Adipose tissue (tissue), 3 donors: Measurements from ENCODE around the gene SLC29A2. TPM values are rescaled to one million over a fixed set of nuclear protein-coding genes. Genes with fewer than 3 reads are reported as not detected.
"Not testable (repeated sequence)": the region's sequence is repeated elsewhere in the genome, so short reads cannot be mapped to it uniquely, and the experiment has no call there.

ENCODE experiments used
- H3K27ac ChIP-seq: one replicate; pipeline ENCODE4 v1.5.1; 2013; ENCODE audit warnings: low read depth, low read length
- WGBS, 3 donors: extraction: QIAGEN DNeasy Blood & Tissue Kit; methylation state at CpG; one replicate each; pipeline ENCODE4 v1.1.7; 2013; 5-methylcytosine and 5-hydroxymethylcytosine counted together
- polyA plus RNA-seq, 3 donors: library from polyadenylated mRNA; stranded (reverse); fragments of 200-250 nt; gene quantifications; one replicate each; pipeline ENCODE4 v1.2.3, GENCODE V29; 2013
- donor health status: healthy with polysubstance abuse.
- donor health status: Bipolar disorder and iron deficiency.
- donor health status: healthy.

Gene SLC29A2
- polyA plus RNA-seq, 3 donors, result 6.7 to 9.4 (median 6.8) TPM

GRCh38 chr11:66388780-66389386 is 17.3 kb upstream of the SLC29A2 start:
- WGBS, 3 donors, result 28 to 33% (median 29%) methylated on average over 8 of the region's 8 CpGs
- H3K27ac ChIP-seq, result no peak overlapping the region

- no peak overlapping the region for H3K27ac ChIP-seq
- 7 to 8% (median 8%) methylated on average over 20 of the region's 20 CpGs for WGBS, 3 donors
Measured at GRCh38 chr11:66386171-66387069, 14.9 kb upstream of the SLC29A2 start.

DNA sequence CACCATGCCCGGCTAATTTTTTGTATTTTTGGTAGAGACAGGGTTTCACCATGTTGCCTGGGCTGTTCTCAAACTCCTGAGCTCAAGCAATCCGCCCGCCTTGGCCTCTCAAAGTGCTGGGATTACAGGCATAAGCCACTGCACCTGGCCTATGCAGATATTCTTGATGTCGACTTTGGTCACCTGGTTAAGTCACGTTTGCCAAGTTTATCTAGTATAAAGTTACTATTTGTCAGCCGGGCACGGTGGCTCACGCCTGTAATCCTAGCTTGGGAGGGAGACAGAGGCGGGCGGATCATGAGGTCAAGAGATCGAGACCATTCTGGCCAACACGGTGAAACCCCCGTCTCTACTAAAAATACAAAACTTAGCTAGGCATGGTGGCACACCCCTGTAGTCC is 12.8 kb upstream of the SLC29A2 start:
- not testable (repeated sequence) for H3K27ac ChIP-seq
- 68 to 87% (median 85%) methylated on average over 13 of the region's 13 CpGs for WGBS, 3 donors

DNA sequence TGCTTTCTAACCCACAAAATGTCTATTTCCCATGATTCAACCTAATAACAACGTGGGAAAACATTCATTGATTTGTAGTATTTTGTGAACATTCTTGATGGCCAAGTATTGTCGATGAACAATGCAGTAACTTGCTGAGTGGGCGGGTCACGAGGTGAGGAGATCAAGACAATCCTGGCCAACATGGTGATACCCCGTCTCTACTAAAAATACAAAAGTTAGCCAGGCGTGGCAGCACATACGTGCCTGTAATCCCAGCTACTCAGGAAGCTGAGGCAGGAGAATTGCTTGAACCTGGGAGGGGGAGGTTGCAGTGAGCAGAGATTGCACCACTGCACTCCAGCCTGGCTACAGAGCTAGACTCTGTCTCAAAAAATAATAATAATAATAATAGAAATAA is 8.7 kb upstream of the SLC29A2 start:
- WGBS, 3 donors, result 19 to 23% (median 21%) methylated on average over 7 of the region's 7 CpGs

GRCh38 chr11:66373690-66374287 is 2.2 kb upstream of the SLC29A2 start:
- WGBS, 3 donors, result 78 to 84% (median 80%) methylated on average over 9 of the region's 9 CpGs
- H3K27ac ChIP-seq, result not testable (repeated sequence)

More for the DNA sequence above, 8.7 kb upstream of the SLC29A2 start:
- not testable (repeated sequence) for H3K27ac ChIP-seq

DNA sequence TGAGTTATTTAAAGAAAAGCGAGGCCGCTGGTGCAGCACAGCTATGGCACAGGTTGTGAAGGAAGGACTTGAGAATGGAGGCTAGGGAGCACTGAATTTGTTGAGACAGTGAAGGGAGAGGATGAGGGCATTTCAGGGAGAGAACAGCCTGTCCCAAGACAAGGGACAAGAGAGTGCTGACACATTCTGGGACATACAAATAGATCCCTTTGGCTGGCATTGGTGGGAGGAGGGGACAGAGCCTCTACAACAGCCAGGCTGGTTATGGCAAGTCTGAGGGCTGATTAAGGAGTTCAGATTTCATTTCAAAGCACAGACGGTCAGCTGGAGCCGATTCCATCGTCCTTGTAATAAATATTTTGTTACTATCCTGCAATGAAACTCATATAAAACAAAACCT is 1.7 kb upstream of the SLC29A2 start:
- 40 to 73% (median 71%) methylated on average over 5 of the region's 5 CpGs for WGBS, 3 donors
- H3K27ac ChIP-seq, result no peak overlapping the region

GRCh38 chr11:66369073-66369894 is 2.3 kb downstream of the SLC29A2 start:
- no peak overlapping the region for H3K27ac ChIP-seq
- WGBS, 3 donors, result 89% methylated on average over 25 of the region's 25 CpGs

DNA sequence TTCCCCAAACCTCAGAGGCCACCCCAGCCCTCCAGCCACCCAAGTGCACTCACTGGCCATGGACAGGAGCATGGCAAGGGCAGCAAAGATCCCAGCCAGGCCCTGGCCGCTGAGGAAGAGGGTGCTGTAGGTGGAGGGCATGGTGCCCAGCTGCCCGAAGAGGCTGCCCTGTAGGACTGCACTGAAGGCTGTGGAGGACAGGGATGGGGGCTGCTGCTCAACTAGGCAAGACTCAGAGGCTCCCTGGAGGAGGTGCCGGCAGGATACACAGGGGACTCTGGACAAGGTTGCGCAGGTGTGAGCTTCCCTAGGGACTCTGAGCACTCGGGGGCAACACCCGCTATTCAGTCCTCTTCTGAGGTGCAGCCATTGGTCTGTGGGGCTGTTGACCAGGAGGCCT is 3.1 kb downstream of the SLC29A2 start:
- no peak overlapping the region for H3K27ac ChIP-seq
- WGBS, 3 donors, result 89 to 92% (median 91%) methylated on average over 6 of the region's 6 CpGs

DNA sequence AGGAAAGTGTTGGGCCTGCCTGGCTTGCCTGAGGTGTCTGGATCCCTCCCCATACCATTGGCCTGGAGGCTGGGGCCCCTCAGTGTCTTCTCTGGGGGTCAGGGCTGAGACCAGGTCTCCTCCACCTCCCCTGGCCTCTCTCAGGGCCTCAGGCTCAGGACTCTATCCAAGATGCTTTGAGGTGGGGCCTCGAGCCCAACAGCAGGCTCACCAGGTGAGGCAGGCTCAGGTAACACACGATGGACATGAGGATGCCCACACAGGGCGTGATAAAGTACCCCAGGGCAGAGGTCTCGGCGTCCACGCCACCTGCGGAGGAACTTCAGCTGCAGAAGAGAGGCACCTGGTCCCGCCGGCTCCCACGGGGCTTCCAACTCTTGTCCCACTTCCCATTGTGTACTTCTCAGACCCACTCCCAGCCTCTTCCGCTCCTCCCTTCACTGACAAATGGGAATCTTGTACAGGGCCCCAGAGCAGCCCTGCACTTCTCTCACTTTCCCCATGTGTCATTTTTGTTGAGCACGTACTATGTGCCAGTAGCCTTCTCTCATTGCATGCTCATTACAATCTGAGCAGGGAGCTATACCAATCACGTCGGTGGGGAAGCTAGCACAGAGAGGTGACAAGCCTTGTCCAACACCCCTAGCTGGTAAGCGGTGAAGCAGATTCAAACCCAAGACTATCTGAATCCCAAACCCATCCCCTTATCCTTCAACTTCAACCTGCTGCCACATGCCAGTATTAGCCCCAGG is 3.8 kb downstream of the SLC29A2 start:
- no peak overlapping the region for H3K27ac ChIP-seq
- WGBS, 3 donors, result 88 to 90% (median 88%) methylated on average over 15 of the region's 15 CpGs

DNA sequence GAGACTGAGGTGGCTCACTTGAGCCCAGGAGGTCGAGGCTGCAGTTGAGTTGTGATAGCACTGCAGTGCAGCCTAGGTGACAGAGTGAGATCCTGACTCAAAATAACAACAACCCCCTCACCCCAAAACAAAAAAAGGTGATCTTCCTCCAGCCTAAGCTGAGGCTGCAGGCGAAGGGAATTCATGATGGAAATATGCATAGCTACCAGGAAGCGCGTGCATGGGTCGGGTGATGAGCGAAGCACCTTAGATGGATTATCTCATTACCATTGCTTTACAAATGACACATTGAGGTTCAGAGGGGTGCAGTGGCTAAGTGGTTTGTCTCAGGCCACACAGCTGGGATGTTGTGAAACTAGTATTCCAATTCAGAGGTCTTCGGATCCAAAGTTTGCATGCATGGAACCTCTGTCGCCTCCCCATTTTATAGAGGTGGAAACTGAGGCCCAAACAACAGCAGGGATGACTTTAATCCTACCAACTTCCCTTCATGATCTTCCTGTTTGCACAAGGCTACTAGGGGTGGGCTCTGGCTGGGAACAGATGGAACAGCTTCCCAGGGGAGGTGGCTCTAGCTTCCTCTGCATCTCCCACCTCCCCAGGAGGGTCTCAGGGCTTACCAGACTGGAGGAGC is 4.6 kb downstream of the SLC29A2 start:
- 93 to 94% (median 94%) methylated on average over 8 of the region's 8 CpGs for WGBS, 3 donors
- H3K27ac ChIP-seq, result no peak overlapping the region

DNA sequence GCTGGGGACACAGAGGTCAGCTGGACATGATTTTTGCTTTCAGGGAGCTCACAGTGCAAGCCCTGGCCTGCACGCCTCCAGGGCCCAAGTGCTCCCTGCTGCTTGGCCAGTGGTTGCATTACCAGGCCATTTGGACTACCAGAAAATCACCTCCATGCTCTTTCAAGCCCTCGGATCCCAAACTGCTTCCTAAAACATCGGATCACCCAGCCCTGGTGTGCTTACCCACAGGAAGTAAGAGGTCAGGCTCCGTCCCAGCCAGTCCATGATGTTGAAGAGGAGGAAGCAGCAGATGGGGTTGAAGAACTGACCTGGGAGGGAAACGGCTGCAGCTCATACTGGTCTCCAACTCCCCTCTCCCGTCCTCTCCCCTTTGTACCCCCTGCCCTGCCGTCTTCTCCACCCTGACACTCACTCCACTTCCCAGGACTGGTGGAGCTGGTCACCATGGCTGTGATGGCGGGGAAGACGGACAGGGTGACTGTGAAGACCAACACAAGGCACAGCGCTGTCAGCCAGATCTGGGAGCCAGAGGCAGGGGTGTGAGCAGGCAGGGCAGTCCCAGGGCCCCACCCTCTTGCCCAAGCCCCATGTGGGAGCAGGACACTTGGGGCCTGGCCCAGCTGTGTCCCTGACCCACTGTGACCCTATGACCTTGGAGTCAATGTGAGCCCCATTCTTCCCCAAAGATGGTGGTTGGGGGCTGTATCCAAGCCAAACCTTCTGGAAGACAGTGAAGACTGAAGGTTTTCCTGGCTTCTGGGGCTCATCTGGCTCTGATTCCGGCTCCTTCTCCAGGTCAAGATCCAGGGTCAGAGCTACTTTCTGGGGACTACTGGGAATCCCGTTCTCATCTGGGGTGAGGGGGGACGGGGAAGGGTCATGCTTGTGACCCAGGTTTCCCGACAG is 5.6 kb downstream of the SLC29A2 start:
- no peak overlapping the region for H3K27ac ChIP-seq

GRCh38 chr11:66365166-66365565 is 6.4 kb downstream of the SLC29A2 start:
- 95 to 98% (median 96%) methylated on average over 6 of the region's 6 CpGs for WGBS, 3 donors
- no peak overlapping the region for H3K27ac ChIP-seq

More for the DNA sequence above, 5.6 kb downstream of the SLC29A2 start:
- WGBS, 3 donors, result 68 to 89% (median 74%) methylated on average over 14 of the region's 14 CpGs

DNA sequence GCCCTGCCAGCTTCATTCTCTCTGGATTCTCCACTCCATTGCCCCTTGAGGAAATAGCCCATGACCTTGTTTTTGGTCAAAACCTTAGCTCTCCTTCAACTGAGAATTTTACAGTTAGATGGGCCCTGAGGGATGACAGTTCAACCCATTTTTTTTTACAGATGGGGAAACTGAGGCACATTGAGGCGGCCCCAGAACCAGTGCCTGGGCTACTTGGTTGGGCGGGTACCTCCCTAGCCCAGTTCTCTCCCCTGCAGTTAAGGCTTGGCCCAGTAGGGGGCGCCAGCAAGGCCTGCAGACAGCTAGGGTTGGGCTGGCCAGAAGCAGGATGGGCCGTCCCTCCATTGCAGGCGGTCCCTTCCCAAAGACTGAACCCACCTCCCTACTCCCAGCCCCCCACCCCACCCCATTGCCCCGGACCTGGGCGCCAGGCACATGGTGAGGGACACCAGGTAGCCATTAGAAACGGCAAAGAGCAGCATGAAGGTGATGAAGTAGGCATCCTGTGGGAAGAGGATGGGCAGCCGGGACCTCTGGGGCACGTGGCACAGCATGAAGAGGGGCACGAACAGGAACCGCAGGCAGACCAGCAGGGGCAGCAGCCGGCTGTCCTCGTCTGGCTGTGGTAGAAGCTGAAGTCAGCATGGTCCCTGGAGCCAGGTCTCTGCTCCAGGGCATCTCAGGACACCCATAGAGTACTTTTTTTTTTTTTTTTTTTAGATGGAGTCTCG is 7.6 kb downstream of the SLC29A2 start:
- WGBS, 3 donors, result 73 to 87% (median 77%) methylated on average over 15 of the region's 15 CpGs
- H3K27ac ChIP-seq, result no peak overlapping the region

GRCh38 chr11:66363187-66363601 is 8.4 kb downstream of the SLC29A2 start:
- WGBS, 3 donors, result 69 to 87% (median 72%) methylated on average over 14 of the region's 14 CpGs
- no peak overlapping the region for H3K27ac ChIP-seq

GRCh38 chr11:66362481-66363147 is 8.9 kb downstream of the SLC29A2 start:
- H3K27ac ChIP-seq, result no peak overlapping the region
- WGBS, 3 donors, result 80 to 89% (median 83%) methylated on average over 9 of the region's 9 CpGs
